VCaP (cell line): ENCODE measurements around the gene FLT1.

Source experiments
- H3K27ac ChIP-seq: fragments of 450-650 bp; 2 replicates; pipeline ENCODE4 v1.5.1; 2017
- CTCF ChIP-seq: fragments of 450-650 bp; conservative IDR thresholded peaks from 2 replicates; pipeline ENCODE4 v1.5.1; 2017; ENCODE audit warnings: mild to moderate bottlenecking, moderate library complexity

Gene FLT1

GRCh38 chr13:28358708-28359107 is 136.2 kb downstream of the FLT1 start:
- TF ChIP-seq CTCF, result no peak
- H3K27ac ChIP-seq, result no peak overlapping the region

- H3K27ac ChIP-seq, result no peak overlapping the region
- TF ChIP-seq CTCF, result no peak
These were observed 137.0 kb downstream of the FLT1 start for GRCh38 chr13:28357911-28358433.

GRCh38 chr13:28357247-28357825 is 137.6 kb downstream of the FLT1 start:
- no peak for TF ChIP-seq CTCF
- H3K27ac ChIP-seq, result 0 out of 2 replicates have a peak overlapping the region, but pooled peaks have one; percentile 4

- no peak for TF ChIP-seq CTCF
- H3K27ac ChIP-seq, result 0 out of 2 replicates have a peak overlapping the region, but pooled peaks have one; percentile 4
These were observed 138.3 kb downstream of the FLT1 start for GRCh38 chr13:28356561-28357021.

GRCh38 chr13:28355822-28356371 is 139.0 kb downstream of the FLT1 start:
- TF ChIP-seq CTCF, result no peak
- no peak overlapping the region for H3K27ac ChIP-seq

GRCh38 chr13:28355046-28355821 is 139.7 kb downstream of the FLT1 start:
- no peak for TF ChIP-seq CTCF
- no peak overlapping the region for H3K27ac ChIP-seq

GRCh38 chr13:28353679-28354078 is 141.2 kb downstream of the FLT1 start:
- H3K27ac ChIP-seq, result no peak overlapping the region
- TF ChIP-seq CTCF, result no peak
